ENCODE data around the gene PREX1.

DNA sequence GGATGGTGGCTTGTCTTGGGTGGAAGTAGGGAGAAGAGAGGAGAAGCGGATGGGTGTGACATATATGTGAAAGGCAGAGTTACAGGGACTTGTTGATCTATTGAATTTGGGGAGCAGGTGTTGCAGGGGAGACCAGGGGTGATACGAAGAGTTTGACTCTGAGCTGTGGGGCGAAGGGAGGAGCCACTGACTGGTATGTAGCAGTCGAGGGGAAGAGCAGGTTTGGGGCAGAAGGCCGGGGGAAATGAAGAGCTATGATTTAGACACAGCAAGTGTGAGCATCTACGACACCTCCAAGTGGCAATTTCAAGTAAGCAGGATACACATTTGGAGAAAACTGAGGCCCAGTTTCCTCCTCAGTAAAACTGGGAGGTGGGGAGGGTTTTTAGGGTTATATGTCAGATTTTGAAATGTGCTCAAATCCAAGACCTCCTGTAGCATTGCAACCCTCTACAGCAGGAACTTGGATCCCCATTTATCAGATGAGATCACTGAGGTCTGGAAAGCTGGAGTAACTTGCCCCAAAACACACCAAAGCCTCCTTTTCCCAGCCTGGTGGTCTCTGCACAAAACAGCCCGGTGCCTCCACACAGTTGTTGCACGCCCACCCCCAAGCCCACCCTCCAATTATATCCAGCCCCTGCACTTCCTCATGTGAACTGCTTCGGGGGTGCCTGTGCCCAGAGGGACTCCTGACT lies 137.8 kb downstream of the PREX1 start:
- TF ChIP-seq, protein P1, sequence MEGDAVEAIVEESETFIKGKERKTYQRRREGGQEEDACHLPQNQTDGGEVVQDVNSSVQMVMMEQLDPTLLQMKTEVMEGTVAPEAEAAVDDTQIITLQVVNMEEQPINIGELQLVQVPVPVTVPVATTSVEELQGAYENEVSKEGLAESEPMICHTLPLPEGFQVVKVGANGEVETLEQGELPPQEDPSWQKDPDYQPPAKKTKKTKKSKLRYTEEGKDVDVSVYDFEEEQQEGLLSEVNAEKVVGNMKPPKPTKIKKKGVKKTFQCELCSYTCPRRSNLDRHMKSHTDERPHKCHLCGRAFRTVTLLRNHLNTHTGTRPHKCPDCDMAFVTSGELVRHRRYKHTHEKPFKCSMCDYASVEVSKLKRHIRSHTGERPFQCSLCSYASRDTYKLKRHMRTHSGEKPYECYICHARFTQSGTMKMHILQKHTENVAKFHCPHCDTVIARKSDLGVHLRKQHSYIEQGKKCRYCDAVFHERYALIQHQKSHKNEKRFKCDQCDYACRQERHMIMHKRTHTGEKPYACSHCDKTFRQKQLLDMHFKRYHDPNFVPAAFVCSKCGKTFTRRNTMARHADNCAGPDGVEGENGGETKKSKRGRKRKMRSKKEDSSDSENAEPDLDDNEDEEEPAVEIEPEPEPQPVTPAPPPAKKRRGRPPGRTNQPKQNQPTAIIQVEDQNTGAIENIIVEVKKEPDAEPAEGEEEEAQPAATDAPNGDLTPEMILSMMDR (IDR thresholded peaks at IDR 0.05): no peak
- TF ChIP-seq POLR2AphosphoS5 (IDR thresholded peaks at IDR 0.05; ENCODE audit: low read depth, low read length) (no peak), TCF7L2 (IDR thresholded peaks at IDR 0.05; ENCODE audit: low read depth, low read length) (no peak), SIN3A (IDR thresholded peaks at IDR 0.05; ENCODE audit: borderline replicate concordance, insufficient read depth, low read depth, low read length) (no peak)

Measured in Panc1 (cell line).